WERI-Rb-1 (cell line): ENCODE data around the gene TBATA.

Source experiments
- DNase-seq: peaks from one replicate; pipeline ENCODE4 v3.0.0-alpha.2; 2020
- H3K27ac ChIP-seq: fragments of 250-450 bp; sonication (Bioruptor Pico); 2 replicates; pipeline ENCODE4 v1.5.1; 2020; ENCODE audit warnings: mild to moderate bottlenecking, moderate library complexity
- H3K27me3 ChIP-seq: fragments of 250-450 bp; sonication (Bioruptor Pico); 2 replicates; pipeline ENCODE4 v1.5.1; 2021; ENCODE audit warnings: mild to moderate bottlenecking, low read depth, moderate library complexity; ENCODE audit not compliant: insufficient read depth, severe bottlenecking
- H3K36me3 ChIP-seq: fragments of 250-450 bp; sonication (Bioruptor Pico); 2 replicates; pipeline ENCODE4 v1.5.1; 2020; ENCODE audit warnings: mild to moderate bottlenecking, moderate library complexity
- H3K4me3 ChIP-seq: 2 replicates; pipeline ENCODE4 v1.5.1; 2011; ENCODE audit warnings: low read depth, mild to moderate bottlenecking, control low read depth, low read length
- H3K9me3 ChIP-seq: fragments of 250-450 bp; sonication (Bioruptor Pico); 2 replicates; pipeline ENCODE4 v1.5.1; 2021; ENCODE audit warnings: mild to moderate bottlenecking, moderate library complexity; ENCODE audit not compliant: severe bottlenecking
- TF ChIP-seq, protein P1 (sequence below): IDR thresholded peaks from 2 replicates; pipeline ENCODE4 v1.5.1; 2011; ENCODE audit warnings: low read depth, mild to moderate bottlenecking, control low read depth, inconsistent platforms, low read length

Gene TBATA

DNA sequence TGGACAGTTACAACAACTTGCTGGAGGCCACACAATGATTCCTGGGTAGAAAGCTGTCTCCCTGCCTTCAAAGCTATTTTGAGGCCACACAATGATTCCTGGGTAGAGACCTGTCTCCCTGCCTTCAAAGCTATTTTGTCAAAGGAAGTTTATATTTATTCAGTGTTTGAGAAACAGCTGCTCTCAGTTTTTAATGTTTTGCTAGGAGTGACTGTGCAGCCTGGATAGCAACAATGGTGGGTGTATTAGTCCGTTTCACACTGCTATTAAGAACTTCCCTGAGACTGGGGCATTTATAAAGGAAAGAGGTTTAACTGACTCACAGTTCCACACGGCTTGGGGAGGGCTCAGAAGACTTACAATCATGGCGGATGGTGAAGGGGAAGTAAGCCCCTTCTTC lies 26.7 kb upstream of the TBATA start:
- Histone ChIP-seq H3K4me3 (no peak overlapping the region), H3K9me3 (no peaks in the 10 kb centered on the region), H3K27me3 (no peaks in the 10 kb centered on the region), H3K36me3 (no peaks in the 10 kb centered on the region), H3K27ac (no peak overlapping the region)
- TF ChIP-seq, protein P1, sequence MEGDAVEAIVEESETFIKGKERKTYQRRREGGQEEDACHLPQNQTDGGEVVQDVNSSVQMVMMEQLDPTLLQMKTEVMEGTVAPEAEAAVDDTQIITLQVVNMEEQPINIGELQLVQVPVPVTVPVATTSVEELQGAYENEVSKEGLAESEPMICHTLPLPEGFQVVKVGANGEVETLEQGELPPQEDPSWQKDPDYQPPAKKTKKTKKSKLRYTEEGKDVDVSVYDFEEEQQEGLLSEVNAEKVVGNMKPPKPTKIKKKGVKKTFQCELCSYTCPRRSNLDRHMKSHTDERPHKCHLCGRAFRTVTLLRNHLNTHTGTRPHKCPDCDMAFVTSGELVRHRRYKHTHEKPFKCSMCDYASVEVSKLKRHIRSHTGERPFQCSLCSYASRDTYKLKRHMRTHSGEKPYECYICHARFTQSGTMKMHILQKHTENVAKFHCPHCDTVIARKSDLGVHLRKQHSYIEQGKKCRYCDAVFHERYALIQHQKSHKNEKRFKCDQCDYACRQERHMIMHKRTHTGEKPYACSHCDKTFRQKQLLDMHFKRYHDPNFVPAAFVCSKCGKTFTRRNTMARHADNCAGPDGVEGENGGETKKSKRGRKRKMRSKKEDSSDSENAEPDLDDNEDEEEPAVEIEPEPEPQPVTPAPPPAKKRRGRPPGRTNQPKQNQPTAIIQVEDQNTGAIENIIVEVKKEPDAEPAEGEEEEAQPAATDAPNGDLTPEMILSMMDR = no peak
- DNase-seq = no peak

DNA sequence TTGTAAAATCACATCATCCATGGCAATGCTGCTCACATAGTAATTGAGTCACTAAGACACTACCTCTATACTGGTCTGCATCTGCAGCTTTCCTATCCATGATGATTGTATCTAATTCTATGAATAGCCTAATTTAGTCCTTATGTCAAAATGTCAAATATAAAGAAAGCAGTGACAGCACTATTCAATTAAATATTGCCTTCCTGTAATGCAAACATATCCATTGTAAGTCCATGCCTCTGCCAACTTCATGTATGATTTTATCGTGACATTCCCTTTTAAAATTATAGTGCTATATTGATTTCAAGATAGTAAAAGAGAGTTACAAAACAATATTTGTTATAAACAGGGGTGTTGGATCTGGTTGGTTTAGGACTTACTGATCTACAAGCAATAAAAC lies 25.8 kb upstream of the TBATA start:
- no peak overlapping the region for H3K27ac ChIP-seq

DNA sequence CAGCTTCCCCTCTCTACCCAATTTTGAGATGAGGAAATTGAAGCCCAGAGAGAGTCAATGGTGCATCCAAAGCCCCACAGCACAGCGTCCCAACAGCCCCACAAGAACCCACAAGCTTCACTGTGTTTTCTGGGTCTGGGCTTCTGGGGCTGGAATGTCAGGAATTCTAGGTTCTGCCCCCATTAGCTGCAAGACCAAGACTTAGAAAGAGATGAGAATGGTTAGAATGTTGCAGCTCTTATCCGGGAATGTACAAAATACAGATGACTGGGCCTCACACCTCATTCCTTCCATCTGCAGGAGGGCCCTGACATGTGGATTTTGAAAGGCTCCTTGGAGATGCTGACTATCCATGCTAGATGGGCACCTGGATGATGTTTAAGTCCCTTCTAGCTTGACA lies 24.5 kb upstream of the TBATA start:
- H3K27me3 ChIP-seq = no peaks in the 10 kb centered on the region
- TF ChIP-seq, protein P1 = no peak
- H3K4me3 ChIP-seq = no peak overlapping the region
- no peaks in the 10 kb centered on the region for H3K9me3 ChIP-seq
- no peak overlapping the region for H3K27ac ChIP-seq
- no peaks in the 10 kb centered on the region for H3K36me3 ChIP-seq
- DNase-seq = no peak

More for the DNA sequence above, 25.8 kb upstream of the TBATA start:
- Histone ChIP-seq H3K4me3 (no peak overlapping the region), H3K9me3 (no peaks in the 10 kb centered on the region), H3K36me3 (no peaks in the 10 kb centered on the region), H3K27me3 (no peaks in the 10 kb centered on the region)
- no peak for DNase-seq
- TF ChIP-seq, protein P1 = no peak

DNA sequence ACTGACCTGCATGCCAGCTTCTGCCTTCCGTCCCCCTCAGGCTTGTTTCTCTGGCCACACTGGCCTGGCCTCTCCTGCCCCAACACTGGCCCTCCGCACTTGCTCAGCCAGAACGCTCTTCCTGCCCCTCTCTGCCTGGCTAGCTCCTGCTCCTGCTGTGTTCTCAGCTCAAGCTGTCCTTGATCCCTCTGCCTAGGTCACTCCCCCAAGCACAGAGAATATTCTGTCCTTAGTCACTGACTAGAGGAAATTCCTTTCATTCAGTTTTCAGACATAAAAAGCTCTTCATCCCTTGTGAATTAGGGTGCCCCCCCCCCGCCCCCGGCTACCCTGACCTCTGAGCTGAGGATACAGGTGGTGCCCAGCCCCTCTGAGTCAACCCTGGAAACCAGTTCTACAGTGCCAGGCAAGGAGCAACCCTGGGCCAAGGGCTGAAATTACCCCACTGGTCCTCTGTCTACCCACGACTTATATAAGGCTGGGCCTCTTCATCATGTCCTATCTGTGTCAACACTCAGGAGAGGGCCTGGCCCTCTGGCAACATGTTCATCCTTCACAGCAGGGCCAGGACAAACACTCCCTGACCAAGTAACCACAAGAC lies 23.9 kb upstream of the TBATA start:
- no peaks in the 10 kb centered on the region for H3K27me3 ChIP-seq
- no peak overlapping the region for H3K27ac ChIP-seq
- no peaks in the 10 kb centered on the region for H3K9me3 ChIP-seq
- no peak for DNase-seq
- H3K36me3 ChIP-seq = no peaks in the 10 kb centered on the region
- TF ChIP-seq, protein P1 = no peak
- no peak overlapping the region for H3K4me3 ChIP-seq

DNA sequence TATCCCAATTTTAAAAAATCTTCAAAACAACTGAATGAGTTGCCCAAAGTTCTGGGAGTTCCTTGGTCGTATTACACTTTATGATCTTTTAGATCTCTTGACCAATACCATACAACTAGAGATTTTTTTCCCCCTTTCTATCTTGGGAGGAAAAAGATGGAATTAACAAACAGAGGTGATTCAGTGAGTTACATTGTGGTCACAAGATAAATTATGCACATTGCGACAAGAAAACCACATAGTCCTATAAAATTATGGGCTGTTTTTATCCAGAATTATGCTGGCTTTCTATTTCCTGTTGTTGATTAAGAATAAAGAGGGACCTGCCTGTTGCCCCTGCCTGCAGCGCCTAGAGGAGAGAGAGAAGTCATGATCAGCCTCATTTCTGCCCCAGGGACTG lies 22.4 kb upstream of the TBATA start:
- no peaks in the 10 kb centered on the region for H3K36me3 ChIP-seq
- H3K27me3 ChIP-seq = no peaks in the 10 kb centered on the region
- no peaks in the 10 kb centered on the region for H3K9me3 ChIP-seq
- no peak overlapping the region for H3K27ac ChIP-seq
- TF ChIP-seq, protein P1 = no peak
- no peak overlapping the region for H3K4me3 ChIP-seq
- no peak for DNase-seq

DNA sequence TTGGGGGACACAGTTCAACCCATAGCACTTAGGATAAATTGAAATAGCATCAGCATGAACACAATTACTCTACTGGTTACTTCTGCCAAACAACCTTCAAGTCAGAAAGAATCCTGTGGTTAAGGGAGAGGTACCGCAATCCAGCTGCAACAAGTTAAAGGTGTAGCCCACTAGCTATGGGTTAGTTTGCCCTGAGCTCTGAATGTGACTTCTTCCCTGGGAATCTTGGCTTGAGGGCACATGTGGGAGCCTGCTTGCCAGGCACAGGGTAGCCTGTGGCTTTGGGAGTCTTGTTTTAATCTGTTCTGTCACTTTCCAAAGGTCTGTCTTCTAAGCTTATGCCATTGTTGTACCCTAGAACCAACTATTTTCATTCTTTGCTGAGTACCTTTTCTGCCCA lies 21.7 kb upstream of the TBATA start:
- Histone ChIP-seq H3K27me3 (no peaks in the 10 kb centered on the region), H3K27ac (no peak overlapping the region), H3K36me3 (no peaks in the 10 kb centered on the region), H3K4me3 (no peak overlapping the region), H3K9me3 (no peaks in the 10 kb centered on the region)
- no peak for DNase-seq
- TF ChIP-seq, protein P1 = no peak
